Brain pericyte (primary cell): Measurements from ENCODE around the gene XPO6.

Source experiments
- DNase-seq: peaks from one replicate; pipeline ENCODE4 v3.0.0-alpha.2; 2012; ENCODE audit warnings: low read depth, low spot score

The XPO6 gene

DNA sequence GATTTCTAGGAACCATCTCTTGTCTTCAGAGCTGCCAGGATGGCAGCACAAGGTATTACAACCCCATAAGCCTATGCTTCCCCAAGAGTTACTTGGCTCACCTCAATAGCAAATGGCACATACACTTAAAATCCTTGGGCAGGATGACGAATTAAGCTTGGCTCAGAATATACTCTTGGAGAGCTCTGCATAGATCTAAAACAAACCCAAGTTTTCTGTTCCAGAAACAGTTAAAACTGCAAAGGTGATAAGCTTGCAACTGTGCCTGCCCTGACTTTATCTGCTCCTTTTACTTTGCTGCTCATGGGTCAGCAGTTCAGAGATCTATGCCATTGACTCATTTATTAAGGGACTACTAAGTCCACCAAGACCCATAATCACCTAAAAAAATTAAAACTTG is 26.1 kb downstream of the XPO6 start:
- no peak for DNase-seq

- DNase-seq = no peak
Observed at GRCh38 chr16:28184625-28185024, 27.1 kb downstream of the XPO6 start.

DNA sequence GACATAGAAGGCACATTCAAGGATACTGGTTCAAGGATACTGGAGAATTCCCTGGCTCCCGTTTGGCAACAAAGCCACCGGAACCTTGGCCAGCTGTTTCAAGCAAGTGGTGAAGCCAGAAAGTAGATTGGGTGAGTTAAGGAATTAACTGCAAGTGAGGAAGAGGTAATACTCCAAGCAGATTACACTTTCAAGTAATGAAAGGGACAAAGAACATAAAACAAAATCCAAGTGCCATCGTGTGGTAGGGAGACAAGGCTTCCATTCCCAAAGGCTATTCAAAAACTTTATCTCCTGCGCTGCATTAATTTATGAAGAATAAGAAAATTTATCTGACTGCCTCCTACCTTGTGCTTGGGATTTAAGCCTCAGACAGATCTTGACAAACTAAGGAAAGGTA is 27.8 kb downstream of the XPO6 start:
- no peak for DNase-seq

- no peak for DNase-seq
Observed at GRCh38 chr16:28183484-28183883, 28.3 kb downstream of the XPO6 start.

- DNase-seq = no peak
Observed at GRCh38 chr16:28182801-28183200, 29.0 kb downstream of the XPO6 start.

DNA sequence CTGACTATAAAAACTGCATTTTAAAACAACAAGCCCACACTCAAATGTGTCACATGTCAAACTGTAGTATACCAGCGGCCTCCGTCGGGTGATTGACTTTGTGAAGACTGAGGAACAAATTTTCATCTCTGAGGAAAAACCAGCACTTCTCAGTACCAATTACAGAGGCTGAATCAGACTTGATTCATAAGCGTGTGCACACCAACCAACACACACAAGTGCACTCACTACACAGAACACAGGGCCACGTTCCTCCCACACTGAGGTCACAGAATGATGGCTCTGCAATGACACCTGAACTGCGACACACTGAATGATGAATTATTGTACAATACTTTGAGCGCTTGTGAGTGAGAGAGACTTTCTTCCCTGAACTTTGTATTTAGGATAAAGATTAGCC is 29.6 kb downstream of the XPO6 start:
- no peak for DNase-seq

- DNase-seq = peak; percentile 32
Observed at GRCh38 chr16:28181515-28181914, 30.2 kb downstream of the XPO6 start.

- DNase-seq = no peak
Observed at GRCh38 chr16:28180655-28181460, 30.9 kb downstream of the XPO6 start.

- DNase-seq = no peak
Observed at GRCh38 chr16:28179354-28179753, 32.4 kb downstream of the XPO6 start.

GRCh38 chr16:28175715-28176114 is 36.0 kb downstream of the XPO6 start:
- DNase-seq = no peak

- DNase-seq = no peak
Observed at GRCh38 chr16:28172336-28172735, 39.4 kb downstream of the XPO6 start.

DNA sequence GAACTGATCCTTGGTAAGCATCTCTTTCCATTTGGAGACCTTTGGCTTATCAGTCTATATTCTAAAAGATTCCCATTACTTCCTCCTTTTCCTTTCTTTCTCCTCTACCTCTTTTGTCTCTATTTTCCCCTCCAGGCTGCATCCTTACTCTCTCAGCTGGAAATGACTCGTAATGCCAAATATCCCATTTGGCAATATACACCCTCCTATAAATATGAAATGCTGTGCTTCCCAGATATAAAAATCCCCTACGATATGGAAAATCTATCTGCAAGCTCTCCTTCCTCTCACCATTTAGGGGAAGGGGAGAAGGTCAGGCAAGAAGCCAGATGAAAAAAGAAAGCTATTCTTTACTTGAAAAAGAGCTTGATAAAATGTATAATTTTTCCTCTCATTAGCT is 39.9 kb downstream of the XPO6 start:
- DNase-seq = no peak

DNA sequence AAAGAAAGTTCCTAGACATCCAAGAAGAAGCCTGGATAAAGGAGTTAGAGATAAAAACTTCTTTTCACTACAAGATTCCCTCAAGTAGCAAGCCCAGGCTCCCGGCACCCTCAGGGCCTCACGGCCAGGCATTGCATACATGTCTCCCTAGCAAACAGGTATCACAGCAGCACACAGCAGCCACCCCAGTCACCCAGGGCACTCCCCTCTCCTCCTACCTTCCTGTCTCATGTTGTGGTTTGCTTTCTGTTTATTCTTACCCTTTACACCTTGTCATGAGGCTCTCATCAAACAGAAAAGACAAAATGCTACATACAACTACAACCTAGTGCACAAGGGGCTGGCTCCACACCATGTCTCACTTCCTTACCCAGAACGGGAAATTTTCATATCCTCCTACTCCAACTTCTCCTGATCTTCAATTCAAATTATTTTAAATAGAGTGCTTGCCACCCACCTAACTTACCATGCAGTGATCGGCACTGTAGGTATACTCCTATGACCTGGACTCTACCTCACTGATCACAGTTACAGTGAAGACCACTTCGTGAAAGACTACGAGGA is 42.7 kb downstream of the XPO6 start:
- no peak for DNase-seq

- no peak for DNase-seq
Observed at GRCh38 chr16:28167730-28168129, 44.0 kb downstream of the XPO6 start.

DNA sequence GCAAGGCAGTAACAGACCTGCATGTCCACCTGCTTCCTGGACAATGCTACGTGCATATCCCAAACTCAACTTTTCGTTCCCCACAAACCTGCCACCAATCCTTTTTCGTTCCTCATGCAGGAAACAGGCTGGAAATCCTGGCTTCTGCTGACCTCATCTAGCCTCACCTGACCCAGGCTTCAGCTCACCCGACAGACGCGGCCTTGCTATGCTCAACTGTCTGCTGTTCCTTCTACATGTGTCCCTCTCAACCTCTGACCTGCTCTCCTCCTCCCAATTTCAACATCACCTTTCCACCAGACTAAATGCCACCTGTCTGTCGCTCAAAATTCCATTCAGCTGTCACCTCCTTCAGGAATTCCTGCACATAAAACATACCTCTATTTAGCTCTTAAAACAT is 44.5 kb downstream of the XPO6 start:
- no peak for DNase-seq

GRCh38 chr16:28166394-28167208 is 45.2 kb downstream of the XPO6 start:
- no peak for DNase-seq

DNA sequence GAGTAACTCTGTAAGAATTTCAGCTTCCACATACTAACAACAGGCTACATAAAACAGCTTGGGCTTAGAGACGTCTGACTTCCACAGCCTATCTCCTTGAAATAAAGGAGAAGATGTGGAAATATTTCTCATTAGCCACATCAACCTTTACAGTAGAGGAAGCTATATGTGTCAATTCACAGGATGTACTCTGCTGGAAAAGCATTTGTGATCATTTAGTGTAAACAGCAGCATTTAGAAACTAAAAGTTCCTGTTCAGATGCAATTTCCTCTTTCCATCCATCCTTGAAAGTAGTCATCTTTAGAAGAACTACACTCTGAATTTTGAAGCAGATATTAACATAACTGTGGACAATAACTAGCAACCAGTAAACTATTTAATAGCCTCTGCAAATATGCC is 46.2 kb downstream of the XPO6 start:
- no peak for DNase-seq

- DNase-seq = peak; percentile 51
Observed at GRCh38 chr16:28164140-28164539, 47.6 kb downstream of the XPO6 start.

DNA sequence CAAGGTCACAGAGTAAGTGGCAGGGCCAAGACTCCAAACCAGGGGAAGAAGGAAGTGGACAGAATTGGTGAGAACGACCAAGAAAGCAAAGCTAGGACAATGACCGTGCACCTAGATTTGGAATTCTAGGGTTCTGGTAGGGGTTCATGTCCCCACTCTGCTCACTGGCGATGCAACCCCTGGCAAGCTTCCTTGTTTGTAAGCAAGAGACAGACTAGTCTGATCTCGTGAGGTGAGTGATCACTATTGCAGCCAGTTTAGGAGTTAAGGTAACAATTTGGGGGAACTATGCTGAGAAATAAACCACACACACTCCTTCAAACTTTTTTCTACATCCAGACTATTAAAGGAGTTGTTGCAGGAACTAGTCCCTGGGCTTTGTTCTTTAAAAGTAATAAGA is 48.1 kb downstream of the XPO6 start:
- DNase-seq = no peak

DNA sequence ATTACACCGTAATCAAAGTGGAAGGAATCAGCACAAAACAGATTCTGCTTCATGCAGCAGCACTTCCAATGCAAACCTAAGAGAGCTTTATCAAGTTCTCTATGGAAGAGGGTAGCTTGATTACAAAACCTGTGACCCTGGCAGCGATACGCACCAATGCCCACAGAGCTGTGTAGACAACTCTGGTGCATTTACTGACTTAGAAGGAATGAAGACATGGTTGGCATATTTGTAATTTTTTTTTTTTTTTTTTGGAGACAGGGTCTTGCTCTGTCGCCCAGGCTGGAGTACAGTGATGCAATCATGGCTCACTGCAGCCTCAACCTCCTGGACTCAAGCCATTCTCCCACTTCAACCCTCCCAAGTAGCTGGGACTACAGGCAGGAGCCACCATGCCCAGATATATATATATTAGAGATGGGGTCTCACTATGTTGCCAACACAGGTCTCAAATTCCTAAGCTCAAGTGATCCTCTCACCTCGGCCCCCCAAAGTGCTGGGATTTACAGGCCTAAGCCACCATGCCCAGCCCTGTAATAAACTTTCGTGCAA is 49.4 kb downstream of the XPO6 start:
- no peak for DNase-seq

GRCh38 chr16:28161626-28162025 is 50.1 kb downstream of the XPO6 start:
- DNase-seq = no peak

DNA sequence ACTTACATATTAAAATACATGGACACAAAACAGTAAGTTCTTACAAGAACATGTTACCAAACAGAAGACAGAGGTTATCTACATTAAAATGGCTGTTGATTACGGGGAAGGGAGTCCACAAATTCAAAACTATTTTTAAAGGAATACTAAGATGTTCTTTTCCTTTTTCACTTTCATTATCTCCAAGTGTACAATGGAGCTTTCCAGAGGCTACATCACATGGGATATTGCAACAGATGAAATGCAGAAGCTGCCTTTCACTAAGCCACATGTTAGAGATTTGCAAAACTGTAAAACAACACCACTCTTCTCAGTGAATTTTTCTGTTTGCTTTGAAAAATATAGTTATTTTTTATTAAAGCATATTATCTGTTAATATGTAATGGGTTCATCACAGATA is 53.6 kb downstream of the XPO6 start:
- no peak for DNase-seq
